PC-3 (cell line): ENCODE data around the gene ATG13. TPM values are rescaled to one million over a fixed set of nuclear protein-coding genes. Genes with fewer than 3 reads are reported as not detected.

Source experiments
- ATAC-seq: fragments of 200-7000 bp; cut with Tn5 transposase; 2 replicates; pipeline ENCODE4 v1.9.1; 2020; ENCODE audit warnings: mild to moderate bottlenecking, moderate library complexity
- BruUV-seq: library from RNA; stranded (reverse); fragments of 400-500 nt; replicated peaks from 2 replicates; lab custom pipeline; 2021; lab: Mats Ljungman, UMichigan
- CTCF ChIA-PET: fragments of 300-600 bp; sonication (Branson Sonifier 250); formaldehyde crosslinking; loops from one replicate; lab custom pipeline; 2022; ENCODE audit warnings: antibody characterized with exemption; lab: Charles Lee
- POLR2A ChIA-PET: fragments of 300-600 bp; sonication (Branson Sonifier 250); formaldehyde crosslinking; loops from one replicate; lab custom pipeline; 2022; ENCODE audit warnings: antibody characterized with exemption; ENCODE audit not compliant: unreplicated experiment; lab: Charles Lee
- DNase-seq: peaks from one replicate; pipeline ENCODE4 v3.0.0-alpha.2; 2015
- H2AFZ ChIP-seq: fragments of 300-600 bp; sonication (generic); 2 replicates; pipeline ENCODE4 v1.6.0; 2016; ENCODE audit warnings: antibody characterized with exemption, low read length
- H3F3A ChIP-seq: fragments of 300-600 bp; sonication (generic); one replicate; pipeline ENCODE4 v1.6.0; 2017; ENCODE audit warnings: antibody characterized with exemption, low read length, control low read depth, mild to moderate bottlenecking; ENCODE audit not compliant: unreplicated experiment
- H3K27ac ChIP-seq: fragments of 300-600 bp; sonication (generic); 2 replicates; pipeline ENCODE4 v1.5.1; 2016; ENCODE audit warnings: mild to moderate bottlenecking, low read length
- H3K27me3 ChIP-seq: fragments of 300-600 bp; sonication (generic); 2 replicates; pipeline ENCODE4 v1.6.1; 2016; ENCODE audit warnings: low read length, mixed read lengths
- H3K36me3 ChIP-seq: fragments of 300-600 bp; sonication (generic); 2 replicates; pipeline ENCODE4 v1.6.1; 2016; ENCODE audit warnings: low read depth, mixed run types, low read length, mixed read lengths
- H3K4me1 ChIP-seq: fragments of 300-600 bp; sonication (generic); 2 replicates; pipeline ENCODE4 v1.5.1; 2016; ENCODE audit warnings: low read length; ENCODE audit not compliant: insufficient read depth
- H3K4me2 ChIP-seq: fragments of 300-600 bp; sonication (generic); 2 replicates; pipeline ENCODE4 v1.6.0; 2016; ENCODE audit warnings: low read length
- H3K4me3 ChIP-seq: fragments of 300-600 bp; sonication (generic); 2 replicates; pipeline ENCODE4 v1.5.1; 2016; ENCODE audit warnings: mild to moderate bottlenecking, low read length, mixed read lengths
- H3K79me2 ChIP-seq: fragments of 300-600 bp; sonication (generic); 2 replicates; pipeline ENCODE4 v1.6.1; 2017; ENCODE audit warnings: low read length, mixed read lengths
- H3K9ac ChIP-seq: fragments of 300-600 bp; sonication (generic); 2 replicates; pipeline ENCODE4 v1.6.0; 2016; ENCODE audit warnings: mild to moderate bottlenecking, low read length
- H3K9me2 ChIP-seq: fragments of 300-600 bp; sonication (generic); replicated peaks from 2 replicates; pipeline ENCODE4 v1.6.1; 2016; ENCODE audit warnings: mixed run types, low read length, mixed read lengths
- H3K9me3 ChIP-seq: fragments of 300-600 bp; sonication (generic); 2 replicates; pipeline ENCODE4 v1.6.1; 2016; ENCODE audit warnings: low read length, mixed read lengths
- H4K20me1 ChIP-seq: fragments of 300-600 bp; sonication (generic); 2 replicates; pipeline ENCODE4 v1.6.1; 2016; ENCODE audit warnings: low read length, mixed read lengths
- CTCF ChIP-seq: fragments of 300-600 bp; sonication (generic); conservative IDR thresholded peaks from 2 replicates; pipeline ENCODE4 v1.5.1; 2017; ENCODE audit warnings: antibody characterized with exemption, low read depth, mild to moderate bottlenecking, low read length
- EZH2 ChIP-seq: fragments of 300-600 bp; sonication (generic); IDR thresholded peaks from one replicate; pipeline ENCODE4 v1.6.1; 2017; ENCODE audit warnings: antibody characterized with exemption, mild to moderate bottlenecking, low read length; ENCODE audit not compliant: unreplicated experiment
- EZH2phosphoT487 ChIP-seq: fragments of 300-600 bp; sonication (generic); IDR thresholded peaks from 2 replicates; pipeline ENCODE4 v1.6.1; 2018; ENCODE audit warnings: mild to moderate bottlenecking, antibody characterized with exemption, low read length, borderline replicate concordance
- intact Hi-C: fragments of 100-400 bp; cut with micrococcal nuclease; formaldehyde crosslinking; loops from 2 replicates; pipeline ENCODE4 v1.9.0; 2023
- total RNA-seq: library from RNA; depleted of rRNA; stranded (reverse); fragments of >200 nt; gene quantifications from 2 replicates; pipeline ENCODE4 v1.2.3, GENCODE V29; 2014

ATG13 gene
- total RNA-seq, 1 experiment from 2014 or later: 95.0 TPM

DNA sequence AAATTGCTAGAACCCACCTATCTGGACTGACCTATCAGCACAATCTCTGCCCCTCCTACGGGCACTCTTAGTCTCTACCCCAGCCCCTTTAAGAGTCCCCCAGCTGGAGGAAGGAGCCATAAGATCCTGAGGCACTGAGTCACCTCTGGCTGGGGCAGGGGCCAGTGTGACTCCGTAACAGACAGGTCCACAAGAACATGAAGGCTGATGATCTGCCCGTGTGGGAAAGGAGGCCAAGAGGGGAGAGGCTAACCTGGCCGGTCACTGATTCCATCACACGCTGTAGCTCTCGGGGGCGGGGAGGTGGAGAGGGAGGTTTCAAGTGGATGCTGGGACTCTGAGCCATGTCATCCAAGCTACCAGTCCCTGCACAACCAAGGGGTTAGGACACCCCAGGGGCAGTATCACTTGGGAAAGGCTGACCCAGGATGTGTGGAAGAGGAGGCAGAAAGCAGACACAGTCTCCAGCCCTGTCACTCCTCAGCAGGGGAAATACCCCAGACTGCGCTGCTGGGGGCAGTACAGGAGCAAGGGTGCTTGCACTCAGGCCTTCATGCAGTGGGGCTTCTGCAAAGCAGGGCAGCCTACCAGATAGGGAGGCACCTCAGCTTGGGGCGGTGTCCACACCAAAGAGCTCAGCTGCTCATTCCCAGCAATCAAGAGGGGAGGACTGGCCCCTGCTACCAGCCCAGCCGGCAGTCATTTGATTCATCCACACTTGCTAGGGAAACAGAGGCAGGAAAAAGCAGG lies 60.8 kb downstream of the ATG13 start:
- Histone ChIP-seq H3K9me3 (no peaks in the 10 kb centered on the region), H3K4me1 (peaks cover 13% of the 10 kb centered on the region), H2AFZ (no peak overlapping the region), H3K36me3 (peaks cover 3% of the 10 kb centered on the region; the same call in 1 of the 2 replicates), H3K4me3 (no peak overlapping the region), H3K9me2 (no peaks in the 10 kb centered on the region), H3K27ac (no peak overlapping the region), H3K79me2 (no peaks in the 10 kb centered on the region), H4K20me1 (no peaks in the 10 kb centered on the region), H3K9ac (no peak overlapping the region), H3K27me3 (no peaks in the 10 kb centered on the region), H3F3A (no peaks in the 10 kb centered on the region), H3K4me2 (no peak overlapping the region)
- BruUV-seq: no TSS peak
- no peak for TF ChIP-seq CTCF
- TF ChIP-seq EZH2: no peak
- TF ChIP-seq EZH2phosphoT487: no peak
- intact Hi-C loops: loop anchor here (5.0 to 10.0 kb wide), 2 partner anchors 77 to 129 kb away; no protein-coding TSS in a partner anchor
- DNase-seq (no peak), ATAC-seq (no peak)
- ChIA-PET POLR2A (no interaction called here), CTCF (no interaction called here)

DNA sequence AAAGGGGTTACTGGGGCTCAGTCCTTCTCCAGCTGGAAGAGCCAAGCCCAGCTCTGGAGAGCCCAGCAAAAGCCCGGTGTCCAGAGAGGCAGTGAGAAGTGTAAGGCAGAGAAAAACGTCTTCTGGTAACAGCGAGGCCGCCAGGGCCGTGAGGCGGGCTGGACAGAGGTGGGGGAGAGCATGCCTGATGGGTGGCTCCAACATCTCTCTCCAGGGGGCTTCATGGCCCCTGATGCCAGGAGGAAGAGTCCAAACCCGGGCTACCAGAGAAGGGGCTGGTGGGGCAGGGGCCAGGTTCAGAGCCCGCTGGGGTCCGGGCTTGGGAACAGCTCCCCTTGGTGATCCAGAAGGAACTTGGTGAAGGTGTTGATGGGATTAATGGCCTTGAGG lies 61.4 kb downstream of the ATG13 start:
- no peak for DNase-seq
- Histone ChIP-seq H3K79me2 (no peaks in the 10 kb centered on the region), H3K27ac (no peak overlapping the region), H2AFZ (no peak overlapping the region), H3K4me2 (no peak overlapping the region), H3K9ac (no peak overlapping the region), H3K9me3 (no peaks in the 10 kb centered on the region), H3K4me1 (peaks cover 13% of the 10 kb centered on the region), H3K36me3 (peaks cover 3% of the 10 kb centered on the region; the same call in 1 of the 2 replicates), H3F3A (no peaks in the 10 kb centered on the region), H3K4me3 (no peak overlapping the region), H3K27me3 (no peaks in the 10 kb centered on the region), H4K20me1 (no peaks in the 10 kb centered on the region), H3K9me2 (no peaks in the 10 kb centered on the region)
- no TSS peak for BruUV-seq
- ATAC-seq: no peak
- intact Hi-C loops: loop anchor here (5.0 to 10.0 kb wide), 2 partner anchors 76 to 129 kb away; no protein-coding TSS in a partner anchor
- ChIA-PET CTCF (no interaction called here), POLR2A (no interaction called here)
- TF ChIP-seq EZH2 (no peak), EZH2phosphoT487 (no peak), CTCF (no peak)
